GM18502 (cell line): ENCODE measurements around the gene PAX5.

Experiments
- ATAC-seq: cut with Tn5 transposase; IDR thresholded peaks from one replicate; pipeline ENCODE4 v1.9.1; 2021; ENCODE audit warnings: mild to moderate bottlenecking; ENCODE audit not compliant: unreplicated experiment, poor library complexity

The PAX5 gene

GRCh38 chr9:36823934-36824333 lies 210.1 kb downstream of the PAX5 start:
- no peak for ATAC-seq

GRCh38 chr9:36823466-36823865 lies 210.6 kb downstream of the PAX5 start:
- no peak for ATAC-seq

GRCh38 chr9:36822201-36822600 lies 211.9 kb downstream of the PAX5 start:
- no peak for ATAC-seq

- ATAC-seq = no peak
Observed at GRCh38 chr9:36820392-36820861, 213.6 kb downstream of the PAX5 start.

- no peak for ATAC-seq
Observed at GRCh38 chr9:36818965-36819870, 214.8 kb downstream of the PAX5 start.

GRCh38 chr9:36818242-36818938 lies 215.7 kb downstream of the PAX5 start:
- ATAC-seq = no peak

- no peak for ATAC-seq
Observed at GRCh38 chr9:36817160-36817834, 216.8 kb downstream of the PAX5 start.

- ATAC-seq = no peak
Observed at GRCh38 chr9:36816371-36816770, 217.7 kb downstream of the PAX5 start.

- ATAC-seq = no peak
Observed at GRCh38 chr9:36815566-36816348, 218.3 kb downstream of the PAX5 start.

- no peak for ATAC-seq
Observed at GRCh38 chr9:36815023-36815422, 219.0 kb downstream of the PAX5 start.

GRCh38 chr9:36813154-36813553 lies 220.9 kb downstream of the PAX5 start:
- ATAC-seq = no peak

GRCh38 chr9:36812556-36812955 lies 221.5 kb downstream of the PAX5 start:
- no peak for ATAC-seq

- no peak for ATAC-seq
Observed at GRCh38 chr9:36808251-36808650, 225.8 kb downstream of the PAX5 start.

GRCh38 chr9:36803961-36804360 lies 230.1 kb downstream of the PAX5 start:
- no peak for ATAC-seq

- ATAC-seq = no peak
Observed at GRCh38 chr9:36802201-36802920, 231.7 kb downstream of the PAX5 start.

GRCh38 chr9:36800455-36800854 lies 233.6 kb downstream of the PAX5 start:
- no peak for ATAC-seq

GRCh38 chr9:36798350-36799065 lies 235.6 kb downstream of the PAX5 start:
- no peak for ATAC-seq

GRCh38 chr9:36797471-36798220 lies 236.4 kb downstream of the PAX5 start:
- ATAC-seq = no peak
